ENCODE measurements around the gene LEPR. TPM values are rescaled to one million over a fixed set of nuclear protein-coding genes. Genes with fewer than 3 reads are reported as not detected.

The LEPR gene
- polyA plus RNA-seq, 1 experiment: 7.4 TPM

- Histone ChIP-seq H3K27me3 (ENCODE audit: control insufficient read depth, insufficient read depth, low read length) (no peaks in the 10 kb centered on the region), H3K36me3 (ENCODE audit: control insufficient read depth, insufficient read depth, low read length) (no peaks in the 10 kb centered on the region; the same call in 1 of the 2 replicates), H3K4me3 (ENCODE audit: low read depth, low read length) (no peak overlapping the region)
- TF ChIP-seq, protein P1, sequence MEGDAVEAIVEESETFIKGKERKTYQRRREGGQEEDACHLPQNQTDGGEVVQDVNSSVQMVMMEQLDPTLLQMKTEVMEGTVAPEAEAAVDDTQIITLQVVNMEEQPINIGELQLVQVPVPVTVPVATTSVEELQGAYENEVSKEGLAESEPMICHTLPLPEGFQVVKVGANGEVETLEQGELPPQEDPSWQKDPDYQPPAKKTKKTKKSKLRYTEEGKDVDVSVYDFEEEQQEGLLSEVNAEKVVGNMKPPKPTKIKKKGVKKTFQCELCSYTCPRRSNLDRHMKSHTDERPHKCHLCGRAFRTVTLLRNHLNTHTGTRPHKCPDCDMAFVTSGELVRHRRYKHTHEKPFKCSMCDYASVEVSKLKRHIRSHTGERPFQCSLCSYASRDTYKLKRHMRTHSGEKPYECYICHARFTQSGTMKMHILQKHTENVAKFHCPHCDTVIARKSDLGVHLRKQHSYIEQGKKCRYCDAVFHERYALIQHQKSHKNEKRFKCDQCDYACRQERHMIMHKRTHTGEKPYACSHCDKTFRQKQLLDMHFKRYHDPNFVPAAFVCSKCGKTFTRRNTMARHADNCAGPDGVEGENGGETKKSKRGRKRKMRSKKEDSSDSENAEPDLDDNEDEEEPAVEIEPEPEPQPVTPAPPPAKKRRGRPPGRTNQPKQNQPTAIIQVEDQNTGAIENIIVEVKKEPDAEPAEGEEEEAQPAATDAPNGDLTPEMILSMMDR (IDR thresholded peaks at IDR 0.05; ENCODE audit: insufficient read depth, low read depth, low read length): no peak
- ChIA-PET POLR2A (interaction anchor here (0.6 kb wide), 1 partner anchor 10 kb away, joined by 3 read pairs; the partner anchor contains the start of genes LEPR and LEPROT), CTCF (interaction anchor here (0.9 to 1.4 kb wide), 2 partner anchors 10 to 16 kb away, joined by 3 to 4 read pairs; partner anchors contain the start of genes LEPR and LEPROT)
- DNase-seq (ENCODE audit: low read depth): no peak
These were observed 10.6 kb upstream of the LEPR start for GRCh38 chr1:65409816-65410326.

DNA sequence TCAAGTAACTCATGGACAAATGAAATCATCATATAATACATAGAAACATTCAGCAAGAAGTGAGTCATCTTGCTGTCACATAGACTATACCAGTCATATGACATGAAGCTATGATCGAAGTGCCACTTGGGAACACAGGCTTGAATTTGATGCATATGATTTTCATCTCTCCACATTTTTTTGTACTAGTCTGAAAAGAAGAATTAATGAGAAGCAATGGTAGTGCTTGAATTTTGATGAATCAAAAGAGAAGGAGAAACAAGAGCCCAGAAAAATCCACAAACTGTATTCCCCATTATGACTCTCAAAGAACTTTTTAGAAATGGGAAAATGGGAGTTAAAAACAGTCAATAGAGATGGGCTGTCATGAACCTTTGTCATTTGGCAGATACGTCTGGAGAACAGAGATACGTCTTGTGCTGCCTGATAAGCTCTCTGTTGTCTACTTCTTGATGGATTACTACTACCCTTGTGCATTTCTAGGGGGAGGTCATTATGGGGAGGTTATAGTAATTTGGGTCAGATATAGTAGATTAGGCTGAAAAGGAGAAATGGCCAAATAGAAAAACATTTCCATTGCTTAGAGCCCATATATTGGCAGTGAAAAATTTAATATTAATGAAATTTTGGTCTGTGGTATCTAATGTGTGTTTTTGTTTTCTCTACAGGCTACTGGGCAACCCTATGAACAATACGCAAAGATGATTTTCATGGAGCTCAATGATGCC is 8.0 kb upstream of the LEPR start:
- no peaks in the 10 kb centered on the region for H3K27me3 ChIP-seq (ENCODE audit: control insufficient read depth, insufficient read depth, low read length)
- ChIA-PET POLR2A (no interaction called here), CTCF (interaction anchor here (1.3 kb wide), 1 partner anchor 19 kb away, joined by 4 read pairs; no protein-coding TSS in a partner anchor)

GRCh38 chr1:65412984-65413375 is 7.5 kb upstream of the LEPR start:
- ChIA-PET CTCF (interaction anchor here (1.3 kb wide), 1 partner anchor 19 kb away, joined by 4 read pairs; no protein-coding TSS in a partner anchor), POLR2A (no interaction called here)
- peak; percentile 75 for DNase-seq (ENCODE audit: low read depth)
- H3K36me3 ChIP-seq (ENCODE audit: control insufficient read depth, insufficient read depth, low read length): no peaks in the 10 kb centered on the region; the same call in 1 of the 2 replicates
- TF ChIP-seq, protein P1 (IDR thresholded peaks at IDR 0.05; ENCODE audit: insufficient read depth, low read depth, low read length): no peak
- no peak overlapping the region for H3K4me3 ChIP-seq (ENCODE audit: low read depth, low read length)
- no peaks in the 10 kb centered on the region for H3K27me3 ChIP-seq (ENCODE audit: control insufficient read depth, insufficient read depth, low read length)

More for the DNA sequence above, 8.0 kb upstream of the LEPR start:
- no peaks in the 10 kb centered on the region; the same call in 1 of the 2 replicates for H3K36me3 ChIP-seq (ENCODE audit: control insufficient read depth, insufficient read depth, low read length)
- H3K4me3 ChIP-seq (ENCODE audit: low read depth, low read length): no peak overlapping the region
- DNase-seq (ENCODE audit: low read depth): no peak
- TF ChIP-seq, protein P1 (IDR thresholded peaks at IDR 0.05; ENCODE audit: insufficient read depth, low read depth, low read length): no peak

- no peaks in the 10 kb centered on the region; the same call in 1 of the 2 replicates for H3K36me3 ChIP-seq (ENCODE audit: control insufficient read depth, insufficient read depth, low read length)
- H3K27me3 ChIP-seq (ENCODE audit: control insufficient read depth, insufficient read depth, low read length): no peaks in the 10 kb centered on the region
- DNase-seq (ENCODE audit: low read depth): no peak
- TF ChIP-seq, protein P1 (IDR thresholded peaks at IDR 0.05; ENCODE audit: insufficient read depth, low read depth, low read length): no peak
- no peak overlapping the region for H3K4me3 ChIP-seq (ENCODE audit: low read depth, low read length)
- POLR2A ChIA-PET: no interaction called here
- CTCF ChIA-PET: interaction anchor here (0.7 kb wide), 1 partner anchor 273 kb away, joined by 4 read pairs; no protein-coding TSS in a partner anchor
These were observed 5.9 kb upstream of the LEPR start for GRCh38 chr1:65414538-65414937.

- ChIA-PET POLR2A (interaction anchor here (0.6 kb wide), 1 partner anchor 12 kb away, joined by 4 read pairs; no protein-coding TSS in a partner anchor), CTCF (interaction anchor here (0.9 kb wide), 2 partner anchors 17 to 271 kb away, joined by 3 read pairs; no protein-coding TSS in a partner anchor)
- TF ChIP-seq, protein P1 (IDR thresholded peaks at IDR 0.05; ENCODE audit: insufficient read depth, low read depth, low read length): no peak
- no peak for DNase-seq (ENCODE audit: low read depth)
- Histone ChIP-seq H3K27me3 (ENCODE audit: control insufficient read depth, insufficient read depth, low read length) (no peaks in the 10 kb centered on the region), H3K36me3 (ENCODE audit: control insufficient read depth, insufficient read depth, low read length) (no peaks in the 10 kb centered on the region), H3K4me3 (ENCODE audit: low read depth, low read length) (no peak overlapping the region)
These were observed 3.7 kb upstream of the LEPR start for GRCh38 chr1:65416767-65417166.
